Upper lobe of right lung (tissue), 1 donor: Measurements from ENCODE around the gene BRF1. TPM values are rescaled to one million over a fixed set of nuclear protein-coding genes. Genes with fewer than 3 reads are reported as not detected.

Source experiments
- ATAC-seq: fragments of 200-7000 bp; cut with Tn5 transposase; one replicate; pipeline ENCODE4 v1.9.1; 2020; ENCODE audit warnings: mild to moderate bottlenecking, moderate library complexity
- DNase-seq: peaks from one replicate; pipeline ENCODE4 v3.0.0-alpha.2; 2020
- H3K27ac ChIP-seq: fragments of 200-600 bp; one replicate; pipeline ENCODE4 v1.8.0; 2022
- H3K27me3 ChIP-seq: fragments of 200-600 bp; one replicate; pipeline ENCODE4 v1.8.0; 2022; ENCODE audit warnings: mild to moderate bottlenecking
- H3K36me3 ChIP-seq: fragments of 200-600 bp; one replicate; pipeline ENCODE4 v1.8.0; 2022
- H3K4me1 ChIP-seq: fragments of 200-600 bp; one replicate; pipeline ENCODE4 v1.8.0; 2022
- H3K4me3 ChIP-seq: fragments of 200-600 bp; one replicate; pipeline ENCODE4 v1.8.0; 2022; ENCODE audit warnings: mild to moderate bottlenecking
- H3K9me3 ChIP-seq: fragments of 200-600 bp; one replicate; pipeline ENCODE4 v1.8.0; 2022
- CTCF ChIP-seq: fragments of 200-600 bp; IDR thresholded peaks from one replicate; pipeline ENCODE4 v1.8.0; 2022; ENCODE audit warnings: antibody characterized with exemption
- intact Hi-C: fragments of 100-400 bp; cut with DNase I; formaldehyde crosslinking; loops from one replicate; pipeline ENCODE4 v1.11.0; 2022
- total RNA-seq: library from RNA; stranded (reverse); fragmentation: NEBNext Ultra II Directional; extraction: Animal tissue kit (Norgen Biotek cat#: 25700); gene quantifications from one replicate; pipeline ENCODE4 v1.2.1, GENCODE V29; 2021
- donor health status: DM: no; HTN: yes; CAD: no; lungs with severe emphysema.

Gene BRF1
- total RNA-seq, 1 donor from 2014 or later = 31.2 TPM

DNA sequence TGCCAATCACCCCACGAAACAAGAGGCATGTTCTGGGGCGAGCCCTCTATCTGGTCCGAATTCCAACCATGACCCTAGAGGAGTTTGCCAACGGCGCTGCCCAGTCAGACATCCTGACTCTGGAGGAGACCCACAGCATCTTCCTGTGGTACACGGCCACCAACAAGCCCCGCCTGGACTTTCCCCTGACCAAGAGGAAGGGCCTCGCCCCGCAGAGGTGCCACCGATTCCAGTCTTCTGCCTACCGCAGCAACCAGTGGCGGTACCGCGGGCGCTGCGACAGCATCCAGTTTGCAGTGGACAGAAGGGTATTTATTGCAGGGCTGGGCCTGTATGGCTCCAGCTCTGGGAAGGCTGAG, 50.8 kb downstream of the BRF1 start:
- Histone ChIP-seq H3K9me3 (no peaks in the 10 kb centered on the region), H3K27ac (no peak overlapping the region), H3K4me1 (peaks cover 8% of the 10 kb centered on the region), H3K36me3 (peaks cover 21% of the 10 kb centered on the region), H3K4me3 (no peak overlapping the region), H3K27me3 (no peaks in the 10 kb centered on the region)
- intact Hi-C loops = no loop called here
- no peak for ATAC-seq
- no peak for DNase-seq
- no peak for TF ChIP-seq CTCF

GRCh38 chr14:105249182-105250007, 51.4 kb downstream of the BRF1 start:
- DNase-seq (peak; percentile 58), ATAC-seq (peak; percentile 1)
- Histone ChIP-seq H3K27ac (peak overlapping the region; percentile 55), H3K36me3 (peaks cover 21% of the 10 kb centered on the region), H3K9me3 (no peaks in the 10 kb centered on the region), H3K4me1 (peaks cover 8% of the 10 kb centered on the region), H3K4me3 (peak overlapping the region; percentile 57), H3K27me3 (no peaks in the 10 kb centered on the region)
- intact Hi-C loops = no loop called here
- no peak for TF ChIP-seq CTCF

DNA sequence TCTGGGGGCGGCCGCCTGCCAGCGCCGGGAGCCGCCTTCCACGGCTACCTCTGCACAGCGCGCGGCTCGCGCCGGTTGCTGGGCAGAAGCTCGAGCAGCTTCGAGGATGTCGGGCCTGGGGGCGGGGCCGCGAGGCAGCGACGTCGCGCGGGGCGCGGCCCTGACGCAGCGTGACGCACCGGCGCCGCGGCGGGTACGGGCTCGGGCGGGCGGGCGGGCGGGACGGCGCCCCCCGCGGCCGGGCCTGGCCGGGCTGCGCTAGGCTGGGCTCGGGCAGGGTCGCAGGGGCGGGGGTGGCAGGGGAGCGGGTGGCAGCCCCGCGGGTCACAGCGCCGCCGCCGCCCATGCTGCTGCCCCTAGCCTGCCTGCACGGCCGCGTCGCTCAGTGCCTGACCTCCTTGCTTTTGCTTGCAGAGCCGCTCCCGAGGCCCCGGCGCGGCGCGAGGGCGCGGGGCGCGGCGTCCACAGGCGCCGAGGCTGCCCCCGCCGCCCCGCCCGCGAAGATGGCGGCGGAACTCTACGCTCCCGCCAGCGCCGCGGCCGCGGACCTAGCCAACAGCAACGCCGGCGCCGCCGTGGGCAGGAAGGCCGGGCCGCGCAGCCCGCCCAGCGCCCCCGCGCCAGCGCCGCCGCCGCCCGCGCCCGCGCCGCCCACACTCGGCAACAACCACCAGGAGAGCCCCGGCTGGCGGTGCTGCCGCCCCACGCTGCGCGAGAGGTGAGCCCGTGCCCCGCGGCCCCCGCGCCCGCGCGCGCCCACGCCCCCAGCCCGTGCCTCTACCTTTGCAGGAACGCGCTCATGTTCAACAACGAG, 52.2 kb downstream of the BRF1 start, which contains the start of gene BTBD6:
TSS of gene BTBD6 (plus strand) at position 166 of the 814 bp plus-strand sequence. CDS start at position 345, 179 bp downstream.
- no peak for TF ChIP-seq CTCF
- peak; percentile 95 for ATAC-seq
- peak within 1 kb of the TSS; percentile 57 for H3K4me3 ChIP-seq
- peak within 1 kb of the TSS; percentile 75 for H3K27ac ChIP-seq
- no peaks in the 10 kb centered on the region for H3K9me3 ChIP-seq
- DNase-seq = peak; percentile 95
- H3K36me3 ChIP-seq = peaks cover 21% of the 10 kb centered on the region
- H3K4me1 ChIP-seq = peaks cover 8% of the 10 kb centered on the region
- no peaks in the 10 kb centered on the region for H3K27me3 ChIP-seq
- intact Hi-C loops = no loop called here

- intact Hi-C loops = no loop called here
- Histone ChIP-seq H3K36me3 (peaks cover 21% of the 10 kb centered on the region), H3K4me1 (peaks cover 8% of the 10 kb centered on the region), H3K4me3 (peak overlapping the region; percentile 57), H3K9me3 (no peaks in the 10 kb centered on the region), H3K27me3 (no peaks in the 10 kb centered on the region), H3K27ac (peak overlapping the region; percentile 67)
- no peak for TF ChIP-seq CTCF
- DNase-seq (no peak), ATAC-seq (peak; percentile 41)
Observed at GRCh38 chr14:105247715-105248367, 53.0 kb downstream of the BRF1 start.

DNA sequence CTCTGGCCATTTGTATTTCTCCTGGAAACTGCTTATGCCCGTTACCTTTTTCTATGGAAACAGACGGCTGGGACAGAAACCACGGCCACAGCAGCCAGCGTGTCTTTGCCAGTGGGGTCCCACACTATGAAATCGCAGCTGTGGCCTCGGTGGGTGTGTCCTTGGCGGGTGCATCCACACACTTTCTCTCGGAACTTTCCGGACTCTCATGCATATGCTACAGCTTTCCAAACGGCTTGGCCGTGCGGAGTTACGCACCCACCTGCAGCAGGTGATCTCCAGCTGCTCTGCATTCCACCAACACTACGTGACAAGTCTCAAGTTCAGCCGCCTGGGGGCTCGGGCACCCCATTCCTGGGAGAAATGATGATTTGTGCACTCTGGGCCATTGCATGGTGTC, 53.8 kb downstream of the BRF1 start:
- Histone ChIP-seq H3K4me3 (no peak overlapping the region), H3K36me3 (peaks cover 16% of the 10 kb centered on the region), H3K27me3 (no peaks in the 10 kb centered on the region), H3K9me3 (no peaks in the 10 kb centered on the region), H3K27ac (no peak overlapping the region), H3K4me1 (peaks cover 8% of the 10 kb centered on the region)
- no peak for ATAC-seq
- intact Hi-C loops = no loop called here
- no peak for TF ChIP-seq CTCF
- DNase-seq = no peak
